Naive thymus-derived CD4-positive, alpha-beta T cell (primary cell): ENCODE data around the gene CDH5. TPM values are rescaled to one million over a fixed set of nuclear protein-coding genes. Genes with fewer than 3 reads are reported as not detected.

Experiments used
- ATAC-seq: fragments of 150-1000 bp; cut with Tn5 transposase; 2 replicates; pipeline ENCODE4 v1.10.0; 2021; ENCODE audit warnings: mild to moderate bottlenecking, moderate library complexity
- CTCF ChIA-PET: fragments of 350-600 bp; sonication (Branson Sonifier 250); formaldehyde crosslinking; loops from one replicate; lab custom pipeline; 2021; ENCODE audit warnings: antibody characterized with exemption; lab: Charles Lee
- POLR2A ChIA-PET: fragments of 350-600 bp; sonication (Branson Sonifier 250); formaldehyde crosslinking; loops from one replicate; lab custom pipeline; 2021; ENCODE audit warnings: antibody characterized with exemption, inconsistent platforms; lab: Charles Lee
- DNase-seq, 9 donors: peaks; one replicate each; pipeline versions ENCODE4 v3.0.0 to v3.0.0-alpha.2; 2020 to 2022; ENCODE audit warnings: mixed read lengths in 1 of 9
- H3K27ac ChIP-seq: one replicate; pipeline ENCODE4 v1.7.0; 2013; ENCODE audit warnings: mild to moderate bottlenecking, low read depth, low read length, moderate library complexity
- H3K27me3 ChIP-seq, 2 donors: one replicate each; pipeline ENCODE4 v1.7.0; 2013; ENCODE audit warnings: low read length in 2 of 2, mild to moderate bottlenecking in 2 of 2, moderate library complexity in 2 of 2; ENCODE audit not compliant: control insufficient read depth in 2 of 2, insufficient read depth in 2 of 2
- H3K36me3 ChIP-seq, 3 experiments: 1 replicate in 2 of 3; 2 replicates in 1 of 3; pipeline ENCODE4 v1.7.0; 2013; ENCODE audit warnings: low read length in 3 of 3, mild to moderate bottlenecking in 3 of 3, moderate library complexity in 1 of 3; ENCODE audit not compliant: insufficient read depth in 3 of 3, control insufficient read depth in 2 of 3
- H3K4me1 ChIP-seq, 2 donors: one replicate each; pipeline ENCODE4 v1.7.0; 2013; ENCODE audit warnings: low read length in 2 of 2, mild to moderate bottlenecking in 2 of 2, moderate library complexity in 1 of 2; ENCODE audit not compliant: control insufficient read depth in 2 of 2, insufficient read depth in 2 of 2
- H3K4me3 ChIP-seq: 2 replicates; pipeline ENCODE4 v1.7.0; 2013; ENCODE audit warnings: mild to moderate bottlenecking, low read length
- H3K9me3 ChIP-seq, 3 experiments: 1 replicate in 2 of 3; 2 replicates in 1 of 3; pipeline ENCODE4 v1.7.0; 2013; ENCODE audit warnings: low read length in 3 of 3; ENCODE audit not compliant: control insufficient read depth in 2 of 3
- H3K27ac Mint-ChIP-seq, 9 donors: one replicate each; pipeline ENCODE4 v1.8.0; 2020 to 2022; ENCODE audit warnings: mixed read lengths in 9 of 9, mild to moderate bottlenecking in 8 of 9, moderate library complexity in 5 of 9, inconsistent platforms in 2 of 9
- H3K27me3 Mint-ChIP-seq, 5 donors: one replicate each; pipeline ENCODE4 v1.8.0; 2021 to 2022; ENCODE audit warnings: mixed read lengths in 5 of 5, mild to moderate bottlenecking in 1 of 5
- H3K36me3 Mint-ChIP-seq, 5 donors: one replicate each; pipeline ENCODE4 v1.8.0; 2020 to 2022; ENCODE audit warnings: mixed read lengths in 5 of 5, mild to moderate bottlenecking in 3 of 5, inconsistent platforms in 1 of 5
- H3K4me1 Mint-ChIP-seq, 7 donors: one replicate each; pipeline ENCODE4 v1.8.0; 2020 to 2022; ENCODE audit warnings: mixed read lengths in 7 of 7, mild to moderate bottlenecking in 3 of 7, inconsistent platforms in 1 of 7
- H3K4me3 Mint-ChIP-seq, 10 donors: one replicate each; pipeline ENCODE4 v1.8.0; 2020 to 2022; ENCODE audit warnings: mild to moderate bottlenecking in 10 of 10, mixed read lengths in 10 of 10, moderate library complexity in 6 of 10, inconsistent platforms in 2 of 10
- H3K9me3 Mint-ChIP-seq, 11 donors: one replicate each; pipeline ENCODE4 v1.8.0; 2020 to 2022; ENCODE audit warnings: mixed read lengths in 11 of 11, mild to moderate bottlenecking in 4 of 11, inconsistent platforms in 1 of 11, moderate library complexity in 1 of 11
- intact Hi-C, 2 donors: fragments of 100-400 bp; cut with micrococcal nuclease; formaldehyde crosslinking; loops; one replicate each; pipeline ENCODE4 v1.15.1; 2023
- polyA plus RNA-seq, 2 donors: library from polyadenylated mRNA; unstranded; fragments of 300-500 nt; fragmentation: Illumina TruSeq; gene quantifications; one replicate each; pipeline ENCODE4 v1.2.3, GENCODE V29; 2021
- total RNA-seq, 6 experiments: library from RNA in 5 of 6; stranded (reverse) in 5 of 6; gene quantifications; 1 replicate in 5 of 6; 2 replicates in 1 of 6; pipeline ENCODE4 v1.2.3 and lab custom pipeline; 2021 to 2026

The CDH5 gene
- not detected for total RNA-seq
- polyA plus RNA-seq: not detected
- not detected for total RNA-seq (lab: John Stamatoyannopoulos, UW)

DNA sequence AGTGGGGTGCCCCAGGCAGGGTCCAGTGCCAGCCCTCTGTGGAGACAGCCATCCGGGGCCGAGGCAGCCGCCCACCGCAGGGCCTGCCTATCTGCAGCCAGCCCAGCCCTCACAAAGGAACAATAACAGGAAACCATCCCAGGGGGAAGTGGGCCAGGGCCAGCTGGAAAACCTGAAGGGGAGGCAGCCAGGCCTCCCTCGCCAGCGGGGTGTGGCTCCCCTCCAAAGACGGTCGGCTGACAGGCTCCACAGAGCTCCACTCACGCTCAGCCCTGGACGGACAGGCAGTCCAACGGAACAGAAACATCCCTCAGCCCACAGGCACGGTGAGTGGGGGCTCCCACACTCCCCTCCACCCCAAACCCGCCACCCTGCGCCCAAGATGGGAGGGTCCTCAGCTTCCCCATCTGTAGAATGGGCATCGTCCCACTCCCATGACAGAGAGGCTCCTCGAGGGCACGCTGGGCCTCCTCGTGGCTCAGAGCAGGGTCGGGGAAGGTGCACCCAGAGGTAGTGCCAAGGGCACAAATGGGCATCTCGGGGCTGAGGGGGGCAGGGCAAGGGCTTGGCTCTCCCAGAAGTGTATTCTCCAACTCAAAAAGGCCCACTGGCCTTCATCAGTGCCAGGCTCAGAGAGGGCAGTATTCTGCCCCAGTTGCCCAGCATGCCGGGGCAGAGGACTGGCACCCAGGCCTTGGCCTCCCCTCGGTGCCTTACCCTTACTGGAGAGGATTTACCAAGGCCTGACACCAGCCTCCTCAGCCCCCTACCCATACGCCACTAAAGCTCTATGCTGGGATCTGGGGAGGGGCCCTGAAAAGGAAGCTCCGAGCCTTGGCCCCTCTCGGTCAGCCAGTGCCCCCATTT, at the start of gene CDH5:
Gene CDH5, plus strand, starts transcription at position 259 of the 867 bp plus-strand sequence. CDS start 12,647 bp downstream, outside the sequence.
- no peak within 1 kb of the TSS for H3K4me3 Mint-ChIP-seq
- no peaks in the 10 kb centered on the region for H3K36me3 ChIP-seq
- ChIA-PET POLR2A (no interaction called here), CTCF (interaction anchor here (1.0 to 1.3 kb wide), 2 partner anchors 12 to 23 kb away, joined by 3 to 4 read pairs; no protein-coding TSS in a partner anchor)
- intact Hi-C loops: no loop called here
- no peaks in the 10 kb centered on the region for H3K9me3 Mint-ChIP-seq
- peaks cover 26 to 45% (median 39%) of the 10 kb centered on the region in 5 donors for H3K27me3 Mint-ChIP-seq
- no peak within 1 kb of the TSS for H3K27ac Mint-ChIP-seq
- no peaks in the 10 kb centered on the region for H3K9me3 ChIP-seq
- no peaks in the 10 kb centered on the region for H3K27me3 ChIP-seq
- H3K4me3 ChIP-seq: no peak within 1 kb of the TSS
- H3K4me1 Mint-ChIP-seq: peaks cover 0 to 15% (median 4%) of the 10 kb centered on the region in 7 donors
- no peaks in the 10 kb centered on the region for H3K4me1 ChIP-seq
- no peak within 1 kb of the TSS for H3K27ac ChIP-seq
- ATAC-seq (no peak), DNase-seq (no peak)
- peaks cover 0 to 3% (median 0%) of the 10 kb centered on the region in 5 donors for H3K36me3 Mint-ChIP-seq

- no peaks in the 10 kb centered on the region for H3K9me3 ChIP-seq
Observed at GRCh38 chr16:66318505-66318904, 48.0 kb upstream of the CDH5 start.

GRCh38 chr16:66320774-66321173, 45.7 kb upstream of the CDH5 start:
- ATAC-seq: no peak
- Mint-ChIP-seq H3K27ac (no peak overlapping the region), H3K9me3 (peaks cover 0 to 2% (median 0%) of the 10 kb centered on the region in 11 donors), H3K4me1 (no peaks in the 10 kb centered on the region), H3K27me3 (peaks cover 0 to 18% (median 13%) of the 10 kb centered on the region in 5 donors), H3K4me3 (no peak overlapping the region), H3K36me3 (no peaks in the 10 kb centered on the region)
- CTCF ChIA-PET: no interaction called here
- no peak for DNase-seq
- Histone ChIP-seq H3K27me3 (no peaks in the 10 kb centered on the region), H3K4me1 (no peaks in the 10 kb centered on the region), H3K27ac (no peak overlapping the region), H3K9me3 (no peaks in the 10 kb centered on the region), H3K36me3 (no peaks in the 10 kb centered on the region), H3K4me3 (no peak overlapping the region)
- POLR2A ChIA-PET: no interaction called here
- intact Hi-C loops: no loop called here

More at GRCh38 chr16:66318505-66318904, 48.0 kb upstream of the CDH5 start:
- intact Hi-C loops: no loop called here
- DNase-seq: no peak
- Mint-ChIP-seq H3K9me3 (peaks cover 0 to 2% (median 0%) of the 10 kb centered on the region in 11 donors), H3K4me3 (no peak overlapping the region), H3K4me1 (peaks cover 0 to 4% (median 0%) of the 10 kb centered on the region in 7 donors), H3K36me3 (no peaks in the 10 kb centered on the region), H3K27ac (no peak overlapping the region), H3K27me3 (peaks cover 0 to 15% (median 13%) of the 10 kb centered on the region in 5 donors)
- Histone ChIP-seq H3K4me1 (no peaks in the 10 kb centered on the region), H3K27ac (no peak overlapping the region), H3K4me3 (no peak overlapping the region), H3K27me3 (no peaks in the 10 kb centered on the region), H3K36me3 (no peaks in the 10 kb centered on the region)
- CTCF ChIA-PET: interaction anchor here (0.7 kb wide), 1 partner anchor 20 kb away, joined by 3 read pairs; no protein-coding TSS in a partner anchor
- no peak for ATAC-seq
- POLR2A ChIA-PET: no interaction called here

- Mint-ChIP-seq H3K4me1 (no peaks in the 10 kb centered on the region), H3K4me3 (no peak overlapping the region), H3K9me3 (peaks cover 0 to 2% (median 0%) of the 10 kb centered on the region in 11 donors), H3K27ac (no peak overlapping the region), H3K27me3 (peaks cover 0 to 25% (median 7%) of the 10 kb centered on the region in 5 donors), H3K36me3 (no peaks in the 10 kb centered on the region)
- Histone ChIP-seq H3K27me3 (no peaks in the 10 kb centered on the region), H3K36me3 (no peaks in the 10 kb centered on the region), H3K4me1 (no peaks in the 10 kb centered on the region), H3K27ac (no peak overlapping the region), H3K9me3 (no peaks in the 10 kb centered on the region), H3K4me3 (no peak overlapping the region)
- CTCF ChIA-PET: no interaction called here
- ATAC-seq (no peak), DNase-seq (no peak)
- intact Hi-C loops: no loop called here
- POLR2A ChIA-PET: no interaction called here
Observed at GRCh38 chr16:66322174-66322573, 44.3 kb upstream of the CDH5 start.

DNA sequence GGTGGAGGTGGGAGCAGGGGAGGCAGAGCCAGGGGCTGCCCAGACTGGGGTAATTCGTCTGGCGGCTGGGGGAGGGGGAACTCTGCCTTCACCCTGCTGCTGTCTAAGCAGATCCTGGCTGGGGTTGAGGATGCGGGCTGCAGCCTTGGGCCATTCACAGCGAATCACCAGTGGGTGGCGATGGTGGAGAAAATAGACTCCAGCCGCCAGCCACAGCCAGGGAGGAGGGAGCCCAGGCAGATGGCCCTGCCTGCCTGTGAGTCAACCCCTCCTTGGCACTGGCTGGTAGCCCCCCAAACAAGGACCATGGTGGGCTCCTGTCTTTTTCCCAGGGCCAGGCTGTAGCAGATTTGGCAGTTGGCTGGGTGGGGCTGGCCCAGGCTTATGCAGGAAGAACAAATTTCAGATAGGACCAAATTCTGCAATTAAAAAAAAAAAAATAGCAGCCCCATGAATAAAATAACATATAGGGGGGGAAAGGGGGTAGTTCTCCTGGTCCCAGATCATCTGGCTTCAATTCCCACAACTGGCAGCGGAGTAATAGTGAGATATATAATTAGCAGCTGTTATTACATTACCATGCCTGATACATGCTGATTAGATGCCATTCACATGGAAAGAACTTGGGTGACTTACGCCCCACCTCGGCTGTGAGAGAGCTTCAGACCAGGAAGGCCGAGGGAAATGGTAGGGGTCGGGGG, 41.5 kb upstream of the CDH5 start:
- no peak overlapping the region for H3K4me3 ChIP-seq
- no peak overlapping the region for H3K27ac Mint-ChIP-seq
- H3K9me3 Mint-ChIP-seq: no peaks in the 10 kb centered on the region
- no peaks in the 10 kb centered on the region for H3K4me1 Mint-ChIP-seq
- no peaks in the 10 kb centered on the region for H3K4me1 ChIP-seq
- no peaks in the 10 kb centered on the region for H3K36me3 ChIP-seq
- no peak overlapping the region for H3K27ac ChIP-seq
- intact Hi-C loops: no loop called here
- H3K9me3 ChIP-seq: no peaks in the 10 kb centered on the region
- no peaks in the 10 kb centered on the region for H3K36me3 Mint-ChIP-seq
- DNase-seq (no peak), ATAC-seq (no peak)
- CTCF ChIA-PET: no interaction called here
- POLR2A ChIA-PET: no interaction called here
- no peaks in the 10 kb centered on the region for H3K27me3 ChIP-seq
- peaks cover 0 to 22% (median 0%) of the 10 kb centered on the region in 5 donors for H3K27me3 Mint-ChIP-seq
- H3K4me3 Mint-ChIP-seq: no peak overlapping the region

DNA sequence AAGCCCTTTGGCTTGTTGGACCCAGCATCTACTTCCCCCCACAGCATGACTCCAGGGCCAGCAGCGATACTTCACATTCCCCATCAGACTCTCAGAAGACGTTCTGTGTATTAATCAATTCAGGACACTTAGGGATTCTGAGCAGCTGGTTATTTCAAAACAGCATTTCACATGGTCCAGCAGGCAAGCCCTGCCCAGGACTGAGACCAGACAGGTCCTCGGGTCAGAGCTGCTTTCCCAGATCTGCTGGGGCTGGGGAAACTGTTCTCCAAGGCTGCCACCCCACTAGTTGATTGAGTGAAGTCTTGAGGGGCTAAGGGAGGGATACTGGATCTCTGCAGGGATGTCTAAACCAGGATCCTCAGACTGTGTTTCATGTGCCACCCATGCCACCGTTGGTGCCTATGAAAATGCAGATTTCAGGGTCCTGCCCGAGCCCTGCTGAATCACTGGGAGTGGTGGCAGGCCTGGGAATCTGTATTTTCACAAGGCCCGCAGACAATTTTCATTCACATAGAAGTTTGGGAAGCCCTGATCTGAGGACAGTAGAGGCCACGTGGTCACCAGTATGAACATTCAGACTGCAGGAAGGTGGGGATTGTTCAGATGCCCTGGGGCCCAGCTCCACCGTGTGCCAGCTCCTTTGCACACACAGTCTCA, 40.6 kb upstream of the CDH5 start:
- intact Hi-C loops: no loop called here
- H3K27ac ChIP-seq: no peak overlapping the region
- no peaks in the 10 kb centered on the region for H3K9me3 ChIP-seq
- no peak overlapping the region for H3K27ac Mint-ChIP-seq
- no peak for ATAC-seq
- peaks cover 0 to 24% (median 0%) of the 10 kb centered on the region in 5 donors for H3K27me3 Mint-ChIP-seq
- no peaks in the 10 kb centered on the region for H3K36me3 ChIP-seq
- POLR2A ChIA-PET: no interaction called here
- CTCF ChIA-PET: no interaction called here
- H3K4me1 Mint-ChIP-seq: no peaks in the 10 kb centered on the region
- H3K4me3 ChIP-seq: no peak overlapping the region
- no peaks in the 10 kb centered on the region for H3K27me3 ChIP-seq
- peak overlapping the region in 1 of 10 donors; percentile 51 for H3K4me3 Mint-ChIP-seq
- DNase-seq: no peak
- H3K36me3 Mint-ChIP-seq: no peaks in the 10 kb centered on the region
- H3K9me3 Mint-ChIP-seq: peaks cover 0 to 3% (median 0%) of the 10 kb centered on the region in 11 donors
- no peaks in the 10 kb centered on the region for H3K4me1 ChIP-seq
